ENCODE data around the gene ACTR6.
"Not testable (repeated sequence)": the region's sequence is repeated elsewhere in the genome, so short reads cannot be mapped to it uniquely, and the experiment has no call there.

The ACTR6 gene

GRCh38 chr12:100216337-100216736 is 15.7 kb downstream of the ACTR6 start:
- no peak overlapping the region for H3K4me3 ChIP-seq (ENCODE audit: severe bottlenecking)

DNA sequence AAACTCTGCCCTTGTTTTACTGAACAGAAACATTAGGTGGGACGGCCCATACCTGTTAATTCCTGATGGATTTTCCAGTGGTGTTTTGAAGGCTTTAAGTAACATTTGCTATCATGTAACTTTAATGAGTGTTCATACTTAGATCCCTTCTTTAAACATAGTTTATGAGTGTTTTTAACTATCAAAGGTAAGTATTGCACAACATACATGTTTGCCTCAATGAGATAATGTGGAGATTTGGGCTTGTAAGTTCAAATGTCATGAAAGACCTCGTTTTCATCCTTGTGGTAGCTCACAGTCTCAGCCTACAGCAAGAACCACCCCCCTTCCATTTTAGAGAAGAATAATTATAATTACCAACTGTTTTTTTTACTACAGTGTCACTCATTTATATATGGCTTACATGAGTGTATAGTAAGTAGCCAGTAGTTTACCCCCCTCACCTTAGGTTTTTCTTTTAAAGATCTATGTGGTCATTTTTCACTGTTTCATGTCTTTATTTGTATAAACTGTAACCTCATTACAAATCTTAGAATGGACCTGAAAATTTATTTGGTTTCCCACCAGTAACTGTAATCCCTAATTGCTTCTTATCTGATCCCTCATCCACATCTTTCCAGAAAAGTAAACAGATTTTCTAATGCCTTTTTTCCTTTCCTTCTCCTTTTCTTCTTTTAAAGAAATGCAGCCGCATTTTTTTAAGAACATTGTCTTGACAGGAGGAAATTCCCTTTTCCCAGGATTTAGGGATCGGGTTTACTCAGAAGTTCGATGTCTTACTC is 18.9 kb downstream of the ACTR6 start:
- ATAC-seq (ENCODE audit: low read depth) (no peak), DNase-seq (ENCODE audit: low spot score) (no peak)
- Histone ChIP-seq H3K9me3 (ENCODE audit: severe bottlenecking) (no peaks in the 10 kb centered on the region), H3K27ac (ENCODE audit: poor library complexity, severe bottlenecking) (no peak overlapping the region), H3K36me3 (ENCODE audit: low read depth) (peaks cover 81% of the 10 kb centered on the region), H3K27me3 (ENCODE audit: insufficient read depth, poor library complexity, severe bottlenecking) (no peaks in the 10 kb centered on the region), H3K4me3 (ENCODE audit: severe bottlenecking) (no peak overlapping the region), H3K4me1 (ENCODE audit: insufficient read depth, poor library complexity, severe bottlenecking) (no peaks in the 10 kb centered on the region)
- TF ChIP-seq, protein P1, sequence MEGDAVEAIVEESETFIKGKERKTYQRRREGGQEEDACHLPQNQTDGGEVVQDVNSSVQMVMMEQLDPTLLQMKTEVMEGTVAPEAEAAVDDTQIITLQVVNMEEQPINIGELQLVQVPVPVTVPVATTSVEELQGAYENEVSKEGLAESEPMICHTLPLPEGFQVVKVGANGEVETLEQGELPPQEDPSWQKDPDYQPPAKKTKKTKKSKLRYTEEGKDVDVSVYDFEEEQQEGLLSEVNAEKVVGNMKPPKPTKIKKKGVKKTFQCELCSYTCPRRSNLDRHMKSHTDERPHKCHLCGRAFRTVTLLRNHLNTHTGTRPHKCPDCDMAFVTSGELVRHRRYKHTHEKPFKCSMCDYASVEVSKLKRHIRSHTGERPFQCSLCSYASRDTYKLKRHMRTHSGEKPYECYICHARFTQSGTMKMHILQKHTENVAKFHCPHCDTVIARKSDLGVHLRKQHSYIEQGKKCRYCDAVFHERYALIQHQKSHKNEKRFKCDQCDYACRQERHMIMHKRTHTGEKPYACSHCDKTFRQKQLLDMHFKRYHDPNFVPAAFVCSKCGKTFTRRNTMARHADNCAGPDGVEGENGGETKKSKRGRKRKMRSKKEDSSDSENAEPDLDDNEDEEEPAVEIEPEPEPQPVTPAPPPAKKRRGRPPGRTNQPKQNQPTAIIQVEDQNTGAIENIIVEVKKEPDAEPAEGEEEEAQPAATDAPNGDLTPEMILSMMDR (IDR thresholded peaks at IDR 0.05; ENCODE audit: poor library complexity, severe bottlenecking) = no peak

More at GRCh38 chr12:100216337-100216736, 15.7 kb downstream of the ACTR6 start:
- Histone ChIP-seq H3K27ac (ENCODE audit: poor library complexity, severe bottlenecking) (no peak overlapping the region), H3K4me1 (ENCODE audit: insufficient read depth, poor library complexity, severe bottlenecking) (no peaks in the 10 kb centered on the region), H3K36me3 (ENCODE audit: low read depth) (peaks cover 89% of the 10 kb centered on the region), H3K27me3 (ENCODE audit: insufficient read depth, poor library complexity, severe bottlenecking) (no peaks in the 10 kb centered on the region), H3K9me3 (ENCODE audit: severe bottlenecking) (no peaks in the 10 kb centered on the region)
- TF ChIP-seq, protein P1 (IDR thresholded peaks at IDR 0.05; ENCODE audit: poor library complexity, severe bottlenecking) = no peak
- ATAC-seq (ENCODE audit: low read depth) (no peak), DNase-seq (ENCODE audit: low spot score) (no peak)

DNA sequence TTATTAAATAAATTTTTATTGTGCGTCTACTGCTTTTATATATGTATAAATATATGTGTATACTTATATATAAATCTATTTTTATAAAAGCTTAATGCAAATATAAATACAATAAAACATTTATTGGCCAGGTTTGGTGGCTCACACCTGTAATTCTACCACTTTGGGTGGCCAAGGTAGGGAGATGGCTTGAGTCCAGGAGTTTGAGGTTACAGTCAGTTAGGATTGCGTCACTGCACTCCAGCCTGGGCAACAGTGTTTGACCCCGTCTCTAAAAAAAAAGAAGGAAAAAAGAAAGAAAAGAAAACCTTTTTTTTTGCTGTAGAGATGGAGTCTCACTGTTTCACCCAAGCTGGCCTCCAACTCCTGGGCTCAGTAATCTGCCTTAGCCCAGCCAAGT is 20.9 kb downstream of the ACTR6 start:
- TF ChIP-seq, protein P1 (IDR thresholded peaks at IDR 0.05; ENCODE audit: poor library complexity, severe bottlenecking) = no peak
- H3K36me3 ChIP-seq (ENCODE audit: low read depth) = peaks cover 64% of the 10 kb centered on the region
- H3K4me1 ChIP-seq (ENCODE audit: insufficient read depth, poor library complexity, severe bottlenecking) = peaks cover 11% of the 10 kb centered on the region
- DNase-seq (ENCODE audit: low spot score) (no peak), ATAC-seq (ENCODE audit: low read depth) (no peak)
- H3K27ac ChIP-seq (ENCODE audit: poor library complexity, severe bottlenecking) = no peak overlapping the region
- H3K9me3 ChIP-seq (ENCODE audit: severe bottlenecking) = no peaks in the 10 kb centered on the region
- no peaks in the 10 kb centered on the region for H3K27me3 ChIP-seq (ENCODE audit: insufficient read depth, poor library complexity, severe bottlenecking)
- no peak overlapping the region for H3K4me3 ChIP-seq (ENCODE audit: severe bottlenecking)

GRCh38 chr12:100222173-100222572 is 21.6 kb downstream of the ACTR6 start:
- Histone ChIP-seq H3K4me1 (ENCODE audit: insufficient read depth, poor library complexity, severe bottlenecking) (peaks cover 11% of the 10 kb centered on the region), H3K36me3 (ENCODE audit: low read depth) (peaks cover 58% of the 10 kb centered on the region)
- not testable (repeated sequence) for DNase-seq (ENCODE audit: low spot score); H3K9me3 ChIP-seq (ENCODE audit: severe bottlenecking); H3K4me3 ChIP-seq (ENCODE audit: severe bottlenecking); H3K27ac ChIP-seq (ENCODE audit: poor library complexity, severe bottlenecking); ATAC-seq (ENCODE audit: low read depth); H3K27me3 ChIP-seq (ENCODE audit: insufficient read depth, poor library complexity, severe bottlenecking)

DNA sequence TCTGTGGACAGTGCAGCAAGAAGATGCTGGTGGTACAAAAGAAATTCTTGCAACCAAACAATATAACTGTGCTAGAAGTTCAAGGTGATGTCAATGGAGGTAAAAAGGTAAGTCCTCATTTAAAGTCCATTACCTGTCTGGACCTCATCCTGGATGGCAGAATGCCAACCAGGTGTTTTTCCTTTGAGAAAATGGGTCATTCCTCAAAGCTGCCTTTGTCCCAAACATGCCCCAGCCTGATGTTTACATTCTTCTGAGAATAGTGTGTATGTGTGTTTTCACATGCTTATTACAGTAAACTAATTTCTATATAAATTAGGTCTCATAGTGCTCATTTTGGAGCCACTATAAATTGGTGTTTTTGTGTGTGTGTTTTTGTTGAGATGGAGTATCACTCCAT is 24.9 kb downstream of the ACTR6 start:
- Histone ChIP-seq H3K27me3 (ENCODE audit: insufficient read depth, poor library complexity, severe bottlenecking) (no peaks in the 10 kb centered on the region), H3K36me3 (ENCODE audit: low read depth) (peaks cover 25% of the 10 kb centered on the region), H3K4me1 (ENCODE audit: insufficient read depth, poor library complexity, severe bottlenecking) (peaks cover 22% of the 10 kb centered on the region), H3K9me3 (ENCODE audit: severe bottlenecking) (no peaks in the 10 kb centered on the region), H3K4me3 (ENCODE audit: severe bottlenecking) (no peak overlapping the region), H3K27ac (ENCODE audit: poor library complexity, severe bottlenecking) (peak overlapping the region; percentile 55)
- TF ChIP-seq, protein P1 (IDR thresholded peaks at IDR 0.05; ENCODE audit: poor library complexity, severe bottlenecking) = no peak
- DNase-seq (ENCODE audit: low spot score) (no peak), ATAC-seq (ENCODE audit: low read depth) (peak; percentile 63)

All from RWPE2 (cell line).